Upper lobe of left lung (tissue), 6 donors: ENCODE results near the gene MID1. TPM values are rescaled to one million over a fixed set of nuclear protein-coding genes. Genes with fewer than 3 reads are reported as not detected.
A peak's percentile ranks its signal among the peaks of the same experiment; 100 is the strongest.

Experiments used
- ATAC-seq, 2 donors: fragments of 200-7000 bp; cut with Tn5 transposase; one replicate each; pipeline ENCODE4 v1.9.1; 2022; ENCODE audit warnings: mild to moderate bottlenecking in 2 of 2, moderate library complexity in 2 of 2; ENCODE audit not compliant: low FRiP score in 2 of 2
- DNase-seq, 2 donors: peaks; one replicate each; pipeline ENCODE4 v3.0.0-alpha.2; 2019 to 2020
- H3K27ac ChIP-seq, 4 donors: fragments of 200-600 bp; sonication (generic); one replicate each; pipeline ENCODE4 v1.5.1; 2016 to 2019
- H3K27me3 ChIP-seq, 4 donors: fragments of 200-600 bp; sonication (generic); one replicate each; pipeline ENCODE4 v1.5.1; 2017 to 2019
- H3K36me3 ChIP-seq, 4 donors: fragments of 200-600 bp; sonication (generic); one replicate each; pipeline ENCODE4 v1.5.1; 2016 to 2019
- H3K4me1 ChIP-seq, 4 donors: fragments of 200-600 bp; sonication (generic); one replicate each; pipeline ENCODE4 v1.5.1; 2018 to 2019
- H3K4me3 ChIP-seq, 4 donors: fragments of 200-600 bp; sonication (generic); one replicate each; pipeline ENCODE4 v1.5.1; 2017 to 2019; ENCODE audit warnings: mild to moderate bottlenecking in 2 of 4, moderate library complexity in 1 of 4
- H3K9me3 ChIP-seq, 4 donors: fragments of 200-600 bp; sonication (generic); one replicate each; pipeline ENCODE4 v1.5.1; 2018 to 2019
- CTCF ChIP-seq, 6 experiments: fragments of 450-650 bp in 4 of 6; fragments of 200-600 bp in 2 of 6; sonication (generic) in 2 of 6; IDR thresholded peaks; one replicate each; pipeline ENCODE4 v1.5.1; 2016 to 2019; ENCODE audit warnings: antibody characterized with exemption in 6 of 6
- EP300 ChIP-seq, 4 donors: sonication (generic); formaldehyde crosslinking; IDR thresholded peaks; one replicate each; pipeline ENCODE4 v1.5.1; 2017; ENCODE audit warnings: antibody characterized with exemption in 4 of 4, control low read depth in 2 of 4
- POLR2A ChIP-seq, 4 donors: fragments of 450-650 bp; IDR thresholded peaks; one replicate each; pipeline ENCODE4 v1.5.1; 2016 to 2017; ENCODE audit warnings: antibody characterized with exemption in 4 of 4, mild to moderate bottlenecking in 2 of 4
- POLR2AphosphoS5 ChIP-seq, 2 donors: sonication (generic); formaldehyde crosslinking; IDR thresholded peaks; one replicate each; pipeline ENCODE4 v1.5.1; 2017; ENCODE audit warnings: antibody characterized with exemption in 2 of 2
- whole genome bisulfite sequencing, 2 donors: methylation state at CpG; one replicate each; pipeline ENCODE4 v1.1.5; 2017 to 2018; 5-methylcytosine and 5-hydroxymethylcytosine counted together
- total RNA-seq, 6 donors: library from RNA; depleted of rRNA in 4 of 6; stranded (reverse); fragments of >200 nt in 4 of 6; gene quantifications; one replicate each; pipeline versions ENCODE4 v1.1.0 to v1.2.1, GENCODE V29; 2016 to 2021
- donor health status: DM: no; HTN: no; CAD: no; lungs with moderate emphysema.
- donor health status: DM: no; HTN: yes; CAD: no; lungs with severe emphysema.

Gene MID1
- total RNA-seq, 6 donors from 2014 or later: 17.2 to 36.7 (median 25.6) TPM

GRCh38 chrX:10607233-10607632, 13.2 kb downstream of the MID1 start:
- Histone ChIP-seq H3K27me3 (no peaks in the 10 kb centered on the region), H3K36me3 (no peaks in the 10 kb centered on the region), H3K4me1 (peaks cover 0 to 2% (median 0%) of the 10 kb centered on the region in 4 donors), H3K9me3 (no peaks in the 10 kb centered on the region), H3K4me3 (no peak overlapping the region), H3K27ac (no peak overlapping the region)
- DNase-seq (no peak), ATAC-seq (no peak)
- 83 to 100% methylated on average over 1 to 2 of the region's 2 CpGs for WGBS, 2 donors
- TF ChIP-seq POLR2A (IDR thresholded peaks at IDR 0.05) (no peak), CTCF (IDR thresholded peaks at IDR 0.05) (no peak), EP300 (IDR thresholded peaks at IDR 0.05) (no peak), POLR2AphosphoS5 (IDR thresholded peaks at IDR 0.05) (no peak)

- no peaks in the 10 kb centered on the region for H3K27me3 ChIP-seq
- H3K9me3 ChIP-seq: no peaks in the 10 kb centered on the region
- DNase-seq (no peak), ATAC-seq (no peak)
- H3K4me1 ChIP-seq: no peaks in the 10 kb centered on the region
- no peak overlapping the region for H3K4me3 ChIP-seq
- H3K27ac ChIP-seq: no peak overlapping the region
- H3K36me3 ChIP-seq: no peaks in the 10 kb centered on the region
- TF ChIP-seq POLR2A (IDR thresholded peaks at IDR 0.05) (no peak), EP300 (IDR thresholded peaks at IDR 0.05) (no peak), POLR2AphosphoS5 (IDR thresholded peaks at IDR 0.05) (no peak), CTCF (IDR thresholded peaks at IDR 0.05) (no peak)
- WGBS, 2 donors: 61 to 71% methylated on average over 3 of the region's 3 CpGs
These were observed 16.8 kb downstream of the MID1 start for GRCh38 chrX:10603612-10604011.

GRCh38 chrX:10602646-10603045, 17.7 kb downstream of the MID1 start:
- no peak for ATAC-seq
- H3K27ac ChIP-seq: no peak overlapping the region
- no peak for DNase-seq
- no peaks in the 10 kb centered on the region for H3K9me3 ChIP-seq
- H3K27me3 ChIP-seq: no peaks in the 10 kb centered on the region
- no peak overlapping the region for H3K4me3 ChIP-seq
- 55 to 56% methylated on average over 2 of the region's 2 CpGs for WGBS, 2 donors
- no peaks in the 10 kb centered on the region for H3K36me3 ChIP-seq
- H3K4me1 ChIP-seq: no peaks in the 10 kb centered on the region
- TF ChIP-seq POLR2AphosphoS5 (IDR thresholded peaks at IDR 0.05): no peak
- TF ChIP-seq CTCF (IDR thresholded peaks at IDR 0.05): no peak
- no peak for TF ChIP-seq POLR2A (IDR thresholded peaks at IDR 0.05)
- TF ChIP-seq EP300 (IDR thresholded peaks at IDR 0.05): no peak

- H3K4me3 ChIP-seq: no peak overlapping the region
- H3K9me3 ChIP-seq: no peaks in the 10 kb centered on the region
- no peak for TF ChIP-seq POLR2A (IDR thresholded peaks at IDR 0.05)
- TF ChIP-seq CTCF (IDR thresholded peaks at IDR 0.05): no peak
- TF ChIP-seq POLR2AphosphoS5 (IDR thresholded peaks at IDR 0.05): no peak
- TF ChIP-seq EP300 (IDR thresholded peaks at IDR 0.05): no peak
- H3K36me3 ChIP-seq: no peaks in the 10 kb centered on the region
- ATAC-seq (no peak), DNase-seq (no peak)
- H3K4me1 ChIP-seq: no peaks in the 10 kb centered on the region
- WGBS, 2 donors: 68 to 90% methylated on average over 1 of the region's 1 CpG
- no peak overlapping the region for H3K27ac ChIP-seq
- no peaks in the 10 kb centered on the region for H3K27me3 ChIP-seq
These were observed 19.9 kb downstream of the MID1 start for GRCh38 chrX:10600479-10600878.

GRCh38 chrX:10598540-10598939, 21.8 kb downstream of the MID1 start:
- WGBS, 2 donors: 47 to 56% methylated on average over 1 to 5 of the region's 5 CpGs
- TF ChIP-seq POLR2A (IDR thresholded peaks at IDR 0.05): no peak
- TF ChIP-seq EP300 (IDR thresholded peaks at IDR 0.05): no peak
- no peak for TF ChIP-seq CTCF (IDR thresholded peaks at IDR 0.05)
- TF ChIP-seq POLR2AphosphoS5 (IDR thresholded peaks at IDR 0.05): no peak
- Histone ChIP-seq H3K36me3 (no peaks in the 10 kb centered on the region), H3K27me3 (no peaks in the 10 kb centered on the region), H3K4me1 (no peaks in the 10 kb centered on the region), H3K9me3 (no peaks in the 10 kb centered on the region), H3K27ac (no peak overlapping the region), H3K4me3 (no peak overlapping the region)
- ATAC-seq (peak in 1 of 2 donors; percentile 15), DNase-seq (no peak)
